GM19099 (cell line): ENCODE measurements around the gene PDGFRB.

Source experiments
- POLR2A ChIP-seq: IDR thresholded peaks from 3 replicates; pipeline ENCODE4 v1.6.1; 2011; ENCODE audit warnings: low read depth; ENCODE audit not compliant: insufficient read length; ENCODE audit errors: extremely low read depth

The PDGFRB gene

GRCh38 chr5:150186897-150187296, 31.3 kb upstream of the PDGFRB start:
- TF ChIP-seq POLR2A, result no peak

- no peak for TF ChIP-seq POLR2A
These were observed 30.5 kb upstream of the PDGFRB start for GRCh38 chr5:150186137-150186536.

- TF ChIP-seq POLR2A, result no peak
These were observed 29.6 kb upstream of the PDGFRB start for GRCh38 chr5:150184990-150185912.

- no peak for TF ChIP-seq POLR2A
These were observed 28.4 kb upstream of the PDGFRB start for GRCh38 chr5:150184006-150184405.

- TF ChIP-seq POLR2A, result no peak
These were observed 27.8 kb upstream of the PDGFRB start for GRCh38 chr5:150183436-150183835.

- no peak for TF ChIP-seq POLR2A
These were observed 27.1 kb upstream of the PDGFRB start for GRCh38 chr5:150182774-150183173.

GRCh38 chr5:150181766-150182545, 26.3 kb upstream of the PDGFRB start:
- TF ChIP-seq POLR2A, result no peak

- no peak for TF ChIP-seq POLR2A
These were observed 25.4 kb upstream of the PDGFRB start for GRCh38 chr5:150181027-150181426.

- TF ChIP-seq POLR2A, result no peak
These were observed 24.8 kb upstream of the PDGFRB start for GRCh38 chr5:150180241-150181026.

- no peak for TF ChIP-seq POLR2A
These were observed 23.5 kb upstream of the PDGFRB start for GRCh38 chr5:150179019-150179620.

GRCh38 chr5:150178262-150178661, 22.6 kb upstream of the PDGFRB start:
- TF ChIP-seq POLR2A, result no peak

- TF ChIP-seq POLR2A, result no peak
These were observed 22.1 kb upstream of the PDGFRB start for GRCh38 chr5:150177721-150178120.

- no peak for TF ChIP-seq POLR2A
These were observed 21.3 kb upstream of the PDGFRB start for GRCh38 chr5:150176745-150177477.

GRCh38 chr5:150175536-150175935, 19.9 kb upstream of the PDGFRB start:
- no peak for TF ChIP-seq POLR2A
